ENCODE results near the gene PHF10. TPM values are rescaled to one million over a fixed set of nuclear protein-coding genes. Genes with fewer than 3 reads are reported as not detected.

Gene PHF10
- total RNA-seq, 4 donors from 2014 or later: 32.7 to 42.8 (median 37.0) TPM

GRCh38 chr6:169719117-169719516, 5.2 kb downstream of the PHF10 start:
- intact Hi-C loops (cut with DNase I; ENCODE audit: low total_unique reads): no loop called here

GRCh38 chr6:169714595-169714994, 9.7 kb downstream of the PHF10 start:
- 93 to 95% methylated on average over 9 of the region's 9 CpGs for WGBS, 2 donors

More at GRCh38 chr6:169719117-169719516, 5.2 kb downstream of the PHF10 start:
- DNase-seq (ENCODE audit: low spot score in 2 of 2): no peak
- TF ChIP-seq CTCF (IDR thresholded peaks at IDR 0.05) (no peak), POLR2A (IDR thresholded peaks at IDR 0.05) (no peak)
- WGBS, 2 donors: 85 to 95% methylated on average over 4 of the region's 4 CpGs
- H3K4me3 ChIP-seq (ENCODE audit: low read depth, poor library complexity, severe bottlenecking): no peak overlapping the region

GRCh38 chr6:169714178-169714577, 10.1 kb downstream of the PHF10 start:
- H3K4me3 ChIP-seq (ENCODE audit: low read depth, poor library complexity, severe bottlenecking): no peak overlapping the region
- WGBS, 2 donors: 97 to 98% methylated on average over 2 of the region's 2 CpGs
- no peak for DNase-seq (ENCODE audit: low spot score in 2 of 2)
- intact Hi-C loops (cut with DNase I; ENCODE audit: low total_unique reads): no loop called here
- TF ChIP-seq CTCF (IDR thresholded peaks at IDR 0.05): no peak
- no peak for TF ChIP-seq POLR2A (IDR thresholded peaks at IDR 0.05)

More at GRCh38 chr6:169714595-169714994, 9.7 kb downstream of the PHF10 start:
- no peak for DNase-seq (ENCODE audit: low spot score in 2 of 2)
- no peak overlapping the region for H3K4me3 ChIP-seq (ENCODE audit: low read depth, poor library complexity, severe bottlenecking)
- intact Hi-C loops (cut with DNase I; ENCODE audit: low total_unique reads): no loop called here
- TF ChIP-seq CTCF (IDR thresholded peaks at IDR 0.05): no peak
- TF ChIP-seq POLR2A (IDR thresholded peaks at IDR 0.05): no peak

GRCh38 chr6:169710009-169710408, 14.3 kb downstream of the PHF10 start:
- no peak overlapping the region for H3K4me3 ChIP-seq (ENCODE audit: low read depth, poor library complexity, severe bottlenecking)
- TF ChIP-seq POLR2A (IDR thresholded peaks at IDR 0.05): no peak
- no peak for TF ChIP-seq CTCF (IDR thresholded peaks at IDR 0.05)
- intact Hi-C loops (cut with DNase I; ENCODE audit: low total_unique reads): no loop called here
- 76 to 81% methylated on average over 3 of the region's 3 CpGs for WGBS, 2 donors
- no peak for DNase-seq (ENCODE audit: low spot score in 2 of 2)

GRCh38 chr6:169709293-169709692, 15.0 kb downstream of the PHF10 start:
- H3K4me3 ChIP-seq (ENCODE audit: low read depth, poor library complexity, severe bottlenecking): no peak overlapping the region
- TF ChIP-seq POLR2A (IDR thresholded peaks at IDR 0.05) (no peak), CTCF (IDR thresholded peaks at IDR 0.05) (no peak)
- intact Hi-C loops (cut with DNase I; ENCODE audit: low total_unique reads): no loop called here
- DNase-seq (ENCODE audit: low spot score in 2 of 2): no peak

GRCh38 chr6:169707772-169708171, 16.5 kb downstream of the PHF10 start:
- no peak overlapping the region for H3K4me3 ChIP-seq (ENCODE audit: low read depth, poor library complexity, severe bottlenecking)
- WGBS, 2 donors: 86 to 93% methylated on average over 2 of the region's 2 CpGs
- no peak for DNase-seq (ENCODE audit: low spot score in 2 of 2)
- intact Hi-C loops (cut with DNase I; ENCODE audit: low total_unique reads): no loop called here
- TF ChIP-seq CTCF (IDR thresholded peaks at IDR 0.05): no peak
- no peak for TF ChIP-seq POLR2A (IDR thresholded peaks at IDR 0.05)

All from lower leg skin (tissue), 4 donors.